ENCODE results near the gene LGR6. TPM values are rescaled to one million over a fixed set of nuclear protein-coding genes. Genes with fewer than 3 reads are reported as not detected.

Gene LGR6
- total and polyA plus RNA-seq, 2 donors (not counting 1 experiment from before 2014, with no cell fraction given) = 0.28 TPM; not detected in 1

DNA sequence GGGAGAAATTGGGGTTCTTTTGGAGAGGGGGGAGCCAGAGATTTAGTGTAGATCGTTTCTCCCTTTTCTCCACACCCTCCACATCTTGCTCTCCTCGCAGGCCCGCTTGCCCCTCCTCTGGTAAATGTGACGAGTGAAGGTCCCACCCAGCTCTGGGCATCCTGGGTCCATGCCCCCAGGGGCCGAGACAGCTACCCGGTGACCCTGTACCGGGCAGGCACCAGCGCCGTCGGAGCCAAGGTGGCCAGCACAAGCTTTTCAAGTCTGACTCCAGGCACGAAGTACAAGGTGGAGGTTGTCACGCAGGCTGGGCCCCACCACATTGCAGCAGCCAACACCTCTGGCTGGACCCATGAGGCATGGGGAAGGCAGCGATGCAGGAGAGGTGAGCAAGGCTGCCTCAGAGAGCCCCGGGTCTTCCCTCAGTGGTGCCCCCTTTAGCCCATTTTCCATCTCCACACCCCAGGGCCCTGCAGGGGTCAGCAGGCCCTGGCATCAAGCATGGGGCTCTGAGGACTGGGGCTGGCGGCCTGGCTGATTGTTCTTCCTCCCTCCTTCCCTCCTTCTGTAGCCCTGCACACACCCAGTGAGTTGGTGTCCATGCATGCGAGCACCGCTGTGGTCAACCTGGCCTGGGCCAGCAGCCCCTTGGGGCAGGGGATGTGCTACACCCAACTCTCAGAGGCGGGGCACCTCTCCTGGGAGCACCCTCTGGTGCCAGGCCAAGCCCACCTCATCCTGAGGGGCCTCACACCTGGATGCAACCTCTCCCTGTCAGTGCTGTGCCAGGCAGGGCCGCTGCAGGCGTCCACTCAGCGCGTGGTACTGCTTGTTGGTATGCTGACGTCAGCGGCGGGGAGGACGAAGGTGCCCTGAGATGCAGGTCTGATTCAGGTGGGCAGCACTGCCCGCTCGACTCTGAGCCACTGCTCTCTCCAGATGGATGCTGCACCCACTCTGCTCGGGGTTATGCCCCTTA lies 16.4 kb upstream of the LGR6 start:
- no peak overlapping the region for H3K27ac Mint-ChIP-seq
- no peak for TF ChIP-seq EZH2 (IDR thresholded peaks at IDR 0.05; ENCODE audit: borderline replicate concordance, insufficient read depth, low read depth, low read length, poor library complexity, severe bottlenecking)
- TF ChIP-seq, protein P1, sequence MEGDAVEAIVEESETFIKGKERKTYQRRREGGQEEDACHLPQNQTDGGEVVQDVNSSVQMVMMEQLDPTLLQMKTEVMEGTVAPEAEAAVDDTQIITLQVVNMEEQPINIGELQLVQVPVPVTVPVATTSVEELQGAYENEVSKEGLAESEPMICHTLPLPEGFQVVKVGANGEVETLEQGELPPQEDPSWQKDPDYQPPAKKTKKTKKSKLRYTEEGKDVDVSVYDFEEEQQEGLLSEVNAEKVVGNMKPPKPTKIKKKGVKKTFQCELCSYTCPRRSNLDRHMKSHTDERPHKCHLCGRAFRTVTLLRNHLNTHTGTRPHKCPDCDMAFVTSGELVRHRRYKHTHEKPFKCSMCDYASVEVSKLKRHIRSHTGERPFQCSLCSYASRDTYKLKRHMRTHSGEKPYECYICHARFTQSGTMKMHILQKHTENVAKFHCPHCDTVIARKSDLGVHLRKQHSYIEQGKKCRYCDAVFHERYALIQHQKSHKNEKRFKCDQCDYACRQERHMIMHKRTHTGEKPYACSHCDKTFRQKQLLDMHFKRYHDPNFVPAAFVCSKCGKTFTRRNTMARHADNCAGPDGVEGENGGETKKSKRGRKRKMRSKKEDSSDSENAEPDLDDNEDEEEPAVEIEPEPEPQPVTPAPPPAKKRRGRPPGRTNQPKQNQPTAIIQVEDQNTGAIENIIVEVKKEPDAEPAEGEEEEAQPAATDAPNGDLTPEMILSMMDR (IDR thresholded peaks at IDR 0.05) = no peak
- H3K4me1 Mint-ChIP-seq = peaks cover 2% of the 10 kb centered on the region
- Histone ChIP-seq H3K4me2 (replicated peaks; ENCODE audit: low read depth, low read length, poor library complexity, severe bottlenecking) (no peak overlapping the region), H3K79me2 (ENCODE audit: control insufficient read depth, insufficient read depth, low read length) (no peaks in the 10 kb centered on the region), H3K4me3 (ENCODE audit: control extremely low read depth in 1 of 5, extremely low read depth in 1 of 5, insufficient read depth in 1 of 5, low read depth in 2 of 5, low read length in 4 of 5) (no peak overlapping the region), H3K4me1 (ENCODE audit: control insufficient read depth in 2 of 2, insufficient read depth in 2 of 2, low read length in 2 of 2) (no peaks in the 10 kb centered on the region), H4K20me1 (ENCODE audit: control insufficient read depth, insufficient read depth, low read length, poor library complexity, severe bottlenecking) (no peaks in the 10 kb centered on the region), H2AFZ (ENCODE audit: insufficient read depth, low read depth, low read length, poor library complexity, severe bottlenecking) (no peak overlapping the region), H3K9me3 (ENCODE audit: control extremely low read depth in 1 of 3, control insufficient read depth in 2 of 3, insufficient read depth in 1 of 3, low read length in 2 of 3) (no peaks in the 10 kb centered on the region), H3K9ac (ENCODE audit: low read length) (no peak overlapping the region), H3K36me3 (replicated peaks in 1 of 2; ENCODE audit: control extremely low read depth in 1 of 2, control insufficient read depth in 1 of 2, extremely low read depth in 1 of 2, insufficient read depth in 2 of 2, low read length in 1 of 2) (no peaks in the 10 kb centered on the region), H3K27me3 (replicated peaks in 1 of 4; ENCODE audit: control extremely low read depth in 1 of 4, control insufficient read depth in 3 of 4, insufficient read depth in 4 of 4, low read length in 3 of 4) (peaks cover 0 to 5% (median 0%) of the 10 kb centered on the region in 4 experiments), H3K27ac (ENCODE audit: low read length in 2 of 2) (no peak overlapping the region)
- DNase-seq = no peak
- WGBS (ENCODE audit: insufficient coverage) = 96% methylated on average over 27 of the region's 29 CpGs
- ChIA-PET CTCF (interaction anchor here (0.6 to 4.0 kb wide), 2 partner anchors 12 to 16 kb away, joined by 3 to 16 read pairs; partner anchors contain the start of gene LGR6), POLR2A (no interaction called here)
- peaks cover 4% of the 10 kb centered on the region for H3K27me3 Mint-ChIP-seq
- no peaks in the 10 kb centered on the region for H3K9me3 Mint-ChIP-seq (ENCODE audit: insufficient read depth)
- intact Hi-C loops (cut with micrococcal nuclease) = no loop called here
- H3K4me3 Mint-ChIP-seq = no peak overlapping the region
- no peak for ATAC-seq (ENCODE audit: low read depth)
